Hepatocyte (in vitro differentiated cells): Measurements from ENCODE around the gene FLOT2.

Experiments
- CTCF ChIP-seq: fragments of 200-600 bp; sonication (generic); IDR thresholded peaks from 2 replicates; pipeline ENCODE4 v1.5.1; 2016; ENCODE audit warnings: antibody characterized with exemption, mild to moderate bottlenecking; ENCODE audit not compliant: poor library complexity
- EZH2 ChIP-seq: fragments of 200-600 bp; sonication (generic); IDR thresholded peaks from 2 replicates; pipeline ENCODE4 v1.6.1; 2016; ENCODE audit warnings: antibody characterized with exemption, mild to moderate bottlenecking, borderline replicate concordance
- EZH2phosphoT487 ChIP-seq: fragments of 200-600 bp; sonication (generic); IDR thresholded peaks from one replicate; pipeline ENCODE4 v1.6.1; 2018; ENCODE audit warnings: antibody characterized with exemption, mild to moderate bottlenecking, low read depth, moderate library complexity; ENCODE audit not compliant: unreplicated experiment, severe bottlenecking

- TF ChIP-seq CTCF = no peak
- no peak for TF ChIP-seq EZH2
- no peak for TF ChIP-seq EZH2phosphoT487
Observed at GRCh38 chr17:28885363-28885762, 12.2 kb downstream of the FLOT2 start.
